Stimulated activated naive CD8-positive, alpha-beta T cell treated with anti-CD3 and anti-CD28 coated beads, Interleukin-15, amount 100 ng/mL, for 72 hours (primary cell): ENCODE results near the gene ATP6V1F.

ENCODE experiments used
- ATAC-seq: fragments of 150-1000 bp; cut with Tn5 transposase; 2 replicates; pipeline ENCODE4 v1.10.0; 2021; ENCODE audit warnings: mild to moderate bottlenecking, moderate library complexity
- DNase-seq, 2 donors: peaks; one replicate each; pipeline ENCODE4 v3.0.0; 2021 to 2022
- H3K27ac Mint-ChIP-seq, 2 donors: one replicate each; pipeline ENCODE4 v1.8.0; 2022; ENCODE audit warnings: mild to moderate bottlenecking in 2 of 2, mixed read lengths in 2 of 2, moderate library complexity in 2 of 2
- H3K27me3 Mint-ChIP-seq: one replicate; pipeline ENCODE4 v1.8.0; 2022; ENCODE audit warnings: mixed read lengths
- H3K4me1 Mint-ChIP-seq: one replicate; pipeline ENCODE4 v1.8.0; 2022; ENCODE audit warnings: mild to moderate bottlenecking, mixed read lengths
- H3K4me3 Mint-ChIP-seq, 2 donors: one replicate each; pipeline ENCODE4 v1.8.0; 2022; ENCODE audit warnings: mild to moderate bottlenecking in 2 of 2, mixed read lengths in 2 of 2, moderate library complexity in 1 of 2
- H3K9me3 Mint-ChIP-seq, 2 donors: one replicate each; pipeline ENCODE4 v1.8.0; 2022; ENCODE audit warnings: mixed read lengths in 2 of 2

The ATP6V1F gene

DNA sequence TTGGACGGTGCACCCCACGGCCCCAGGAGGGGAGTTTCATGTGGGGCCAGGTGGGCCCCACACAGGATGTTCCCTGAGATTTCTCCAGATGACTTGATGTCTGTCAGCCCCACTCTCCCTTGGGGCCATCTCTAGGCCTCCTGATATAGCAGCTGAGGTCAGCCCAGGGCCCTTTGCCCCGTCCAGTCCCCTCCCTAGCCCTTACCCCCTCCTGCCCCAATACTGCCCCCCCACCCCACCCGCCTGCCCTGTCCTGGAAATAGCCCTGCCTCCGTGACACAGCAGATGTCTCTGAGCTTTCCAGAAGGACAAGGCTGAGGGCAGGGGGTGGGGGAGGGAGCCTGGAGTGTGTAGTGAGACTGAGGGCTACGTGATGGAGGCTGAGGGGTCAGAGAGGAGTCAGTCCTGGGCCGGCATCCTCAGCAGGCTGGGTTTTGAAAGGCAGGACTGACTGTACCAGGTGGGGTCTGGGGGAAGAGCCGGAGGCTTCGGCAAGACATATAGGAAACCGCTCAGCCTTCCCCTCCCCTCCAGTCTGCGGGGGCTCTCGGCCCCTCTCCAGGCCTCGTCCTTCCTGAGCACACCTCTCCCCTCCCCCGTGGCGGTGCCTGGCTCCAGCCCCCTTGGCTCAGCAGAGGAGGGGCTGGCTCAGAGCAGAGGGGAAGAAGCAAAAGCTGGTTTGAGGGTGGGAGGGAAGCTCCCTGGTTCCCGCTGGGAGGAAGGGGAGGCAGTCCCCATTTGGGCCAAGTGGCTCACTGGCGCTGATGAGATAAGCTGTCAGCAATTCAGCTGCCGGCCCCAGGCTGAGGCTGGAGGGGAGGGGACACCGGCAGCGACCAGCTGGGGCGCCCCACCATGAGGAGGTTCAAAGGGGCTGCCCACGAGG lies 30.4 kb upstream of the ATP6V1F start:
- ATAC-seq (peak; percentile 22), DNase-seq (no peak)
- H3K27ac Mint-ChIP-seq = no peak overlapping the region
- H3K27me3 Mint-ChIP-seq = peaks cover 63% of the 10 kb centered on the region
- H3K4me3 Mint-ChIP-seq = peak overlapping the region in 1 of 2 donors; percentile 10
- H3K4me1 Mint-ChIP-seq = peaks cover 44% of the 10 kb centered on the region
- no peaks in the 10 kb centered on the region for H3K9me3 Mint-ChIP-seq

DNA sequence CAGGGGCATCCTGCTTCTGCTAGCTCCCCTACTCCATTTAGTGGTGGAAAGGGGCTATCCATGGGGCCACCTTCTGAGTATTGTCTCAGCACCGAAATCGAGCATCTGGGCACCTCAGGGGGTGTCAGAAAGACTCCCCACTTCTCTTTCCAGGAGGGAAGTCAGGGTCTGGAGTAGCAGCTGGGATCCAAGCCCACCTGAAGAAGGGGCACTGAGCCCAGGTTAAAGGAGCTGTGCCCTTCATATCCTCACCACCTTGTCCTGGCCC lies 29.8 kb upstream of the ATP6V1F start:
- H3K4me3 Mint-ChIP-seq = no peak overlapping the region

DNA sequence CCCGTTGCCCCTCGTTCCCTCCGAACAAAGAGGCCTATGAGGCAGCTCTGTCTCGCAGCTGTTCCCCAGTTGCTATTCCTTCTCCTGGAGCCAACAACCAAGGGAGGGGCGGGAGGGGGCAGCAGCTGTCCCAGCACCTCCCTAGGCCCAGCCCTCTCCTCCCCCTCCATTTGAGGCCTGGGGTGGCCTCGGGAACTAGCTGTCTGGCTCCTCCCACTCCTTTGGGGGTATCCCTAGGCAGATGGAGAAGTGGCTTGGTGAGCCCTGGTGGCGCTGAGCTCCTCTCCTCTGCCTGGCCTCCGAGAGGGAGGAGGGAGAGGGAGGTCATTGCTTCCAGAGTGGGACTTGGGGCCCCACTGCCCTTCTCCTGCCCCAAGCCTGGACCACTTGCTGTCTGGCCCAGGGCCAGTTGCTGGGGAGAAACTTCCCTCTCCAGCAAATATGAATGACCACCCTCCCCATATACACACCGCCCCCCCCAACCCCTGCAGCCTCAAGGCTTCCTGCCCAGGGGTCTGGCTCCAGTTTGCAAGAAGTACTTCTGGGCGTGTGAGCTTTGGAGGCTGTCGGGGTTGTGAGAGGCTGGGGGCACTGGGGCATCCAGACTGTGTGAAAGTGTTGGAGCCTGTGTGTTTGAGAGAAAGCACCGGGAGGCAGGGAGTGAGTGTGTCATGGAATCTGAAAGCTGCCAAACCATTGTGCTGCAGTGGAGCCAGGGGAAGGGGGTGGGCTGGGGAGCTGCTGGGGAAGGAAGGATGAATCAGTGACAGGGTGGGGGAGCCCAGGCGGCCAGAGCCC lies 29.3 kb upstream of the ATP6V1F start:
- Mint-ChIP-seq H3K4me3 (no peak overlapping the region), H3K9me3 (no peaks in the 10 kb centered on the region), H3K27ac (no peak overlapping the region), H3K4me1 (peaks cover 44% of the 10 kb centered on the region), H3K27me3 (peaks cover 52% of the 10 kb centered on the region)
- DNase-seq (no peak), ATAC-seq (no peak)

More for the DNA sequence above, 29.8 kb upstream of the ATP6V1F start:
- no peak overlapping the region for H3K27ac Mint-ChIP-seq
- no peak for DNase-seq
- H3K4me1 Mint-ChIP-seq = peaks cover 44% of the 10 kb centered on the region
- ATAC-seq = no peak
- H3K9me3 Mint-ChIP-seq = no peaks in the 10 kb centered on the region
- peaks cover 58% of the 10 kb centered on the region for H3K27me3 Mint-ChIP-seq

DNA sequence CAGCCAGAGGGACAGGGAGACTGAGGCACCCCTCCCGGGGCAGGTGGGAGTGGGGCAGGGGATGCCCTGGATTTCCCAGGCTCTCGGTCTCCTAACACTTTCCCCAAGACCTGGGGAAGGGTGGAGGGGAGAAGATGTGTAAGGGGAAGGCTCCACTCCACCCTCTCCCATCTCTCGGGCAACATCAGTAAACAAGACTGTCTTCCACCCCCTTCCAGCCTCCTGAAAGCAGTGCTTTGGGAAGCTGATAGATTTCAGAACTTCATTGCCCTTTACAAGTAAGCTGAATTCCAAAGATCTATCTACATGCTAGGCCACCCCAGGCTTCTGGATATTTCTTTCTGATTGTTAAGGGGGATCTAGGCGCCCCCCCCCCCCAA lies 28.7 kb upstream of the ATP6V1F start:
- Mint-ChIP-seq H3K4me1 (peaks cover 44% of the 10 kb centered on the region), H3K9me3 (no peaks in the 10 kb centered on the region), H3K27me3 (peaks cover 46% of the 10 kb centered on the region), H3K4me3 (no peak overlapping the region), H3K27ac (no peak overlapping the region)
- ATAC-seq (no peak), DNase-seq (no peak)

DNA sequence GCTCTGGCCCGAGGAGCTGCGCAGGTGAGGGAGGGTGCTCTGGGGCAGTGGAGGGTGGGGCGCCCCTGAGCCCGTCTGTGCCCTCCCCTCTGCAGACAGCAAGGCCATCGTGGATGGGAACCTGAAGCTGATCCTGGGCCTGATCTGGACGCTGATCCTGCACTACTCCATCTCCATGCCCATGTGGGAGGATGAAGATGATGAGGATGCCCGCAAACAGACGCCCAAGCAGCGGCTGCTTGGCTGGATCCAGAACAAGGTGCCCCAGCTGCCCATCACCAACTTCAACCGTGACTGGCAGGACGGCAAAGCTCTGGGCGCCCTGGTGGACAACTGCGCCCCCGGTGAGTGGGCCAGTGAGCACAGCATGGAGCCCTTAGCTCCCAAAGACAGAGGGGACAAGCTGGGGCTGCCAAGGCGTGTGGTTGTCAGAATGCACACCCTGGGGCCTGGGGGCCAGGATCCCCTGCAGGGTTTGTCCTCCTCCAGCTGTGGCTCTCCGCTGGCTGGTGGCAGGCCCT lies 27.4 kb upstream of the ATP6V1F start:
- Mint-ChIP-seq H3K4me3 (no peak overlapping the region), H3K4me1 (peaks cover 33% of the 10 kb centered on the region), H3K27me3 (peaks cover 33% of the 10 kb centered on the region), H3K27ac (no peak overlapping the region), H3K9me3 (no peaks in the 10 kb centered on the region)
- ATAC-seq (no peak), DNase-seq (no peak)

DNA sequence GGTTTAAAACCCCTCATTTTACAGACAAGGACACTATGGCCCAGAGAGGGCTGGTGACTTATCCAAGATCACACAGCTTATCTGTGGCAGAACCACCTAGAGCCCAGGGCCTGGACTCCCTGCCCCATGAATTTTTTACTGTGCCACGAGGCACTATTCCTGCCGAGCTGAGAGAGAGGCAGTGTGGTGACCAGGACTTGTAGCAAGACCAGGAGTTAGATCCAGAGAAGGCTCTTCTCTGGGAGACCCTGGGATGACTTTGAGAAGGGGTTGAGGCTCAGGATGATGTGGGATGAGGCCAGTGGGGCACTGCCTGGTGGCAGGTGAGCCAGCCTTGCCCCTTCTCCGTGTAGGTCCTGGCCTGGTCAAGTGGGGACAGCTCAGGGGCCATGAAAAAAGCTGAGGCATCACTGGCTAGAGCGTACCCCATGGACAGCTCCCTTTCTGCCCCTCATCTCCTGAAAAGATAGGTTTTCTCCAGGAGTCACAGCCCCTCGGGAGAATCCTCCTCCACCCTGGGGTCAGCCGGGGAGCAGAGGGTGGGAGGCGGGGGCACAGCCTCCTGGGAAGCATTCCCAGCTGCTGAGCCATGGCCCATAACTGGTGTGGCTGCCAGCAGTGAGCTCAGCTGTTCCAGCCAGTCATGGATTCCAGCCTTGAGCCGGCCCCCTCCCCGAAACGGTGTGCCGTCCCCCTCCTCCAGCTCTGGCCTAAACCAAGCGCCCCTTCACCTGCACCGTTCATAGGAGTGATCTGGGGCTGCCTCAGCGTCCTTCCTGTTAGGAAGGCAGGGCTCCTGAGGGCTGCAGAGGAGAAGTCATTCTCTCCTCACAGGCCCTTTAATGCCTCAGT lies 26.6 kb upstream of the ATP6V1F start:
- no peak for ATAC-seq
- H3K4me3 Mint-ChIP-seq = no peak overlapping the region

DNA sequence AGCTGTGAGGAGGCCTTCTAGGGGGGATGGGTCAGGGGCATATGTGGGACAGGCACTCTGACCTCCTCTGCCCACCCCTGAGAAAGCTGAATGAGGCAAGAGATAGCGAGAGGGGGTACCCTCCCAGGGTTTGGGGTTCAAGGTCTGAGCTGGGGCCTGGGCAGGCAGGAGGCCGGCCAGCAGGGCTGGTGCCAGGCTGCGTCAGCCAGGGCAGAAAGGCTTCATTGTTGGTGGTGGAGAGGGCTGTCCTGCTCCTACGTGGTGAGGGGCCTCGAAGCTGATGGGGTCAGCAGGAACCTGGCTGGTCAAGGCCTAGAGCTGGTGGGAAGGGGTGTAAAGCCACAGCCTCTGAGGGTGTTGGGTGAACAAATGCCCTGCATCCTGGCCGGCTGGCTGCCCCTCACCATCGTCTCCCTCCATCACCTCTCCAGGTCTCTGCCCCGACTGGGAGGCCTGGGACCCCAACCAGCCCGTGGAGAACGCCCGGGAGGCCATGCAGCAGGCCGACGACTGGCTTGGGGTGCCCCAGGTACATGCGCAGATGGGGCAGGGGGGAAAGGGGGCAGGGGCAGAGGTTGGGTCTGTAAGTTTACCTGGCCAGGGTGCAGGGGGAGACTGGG lies 25.8 kb upstream of the ATP6V1F start:
- Mint-ChIP-seq H3K4me1 (peaks cover 30% of the 10 kb centered on the region), H3K27ac (no peak overlapping the region), H3K4me3 (no peak overlapping the region), H3K27me3 (peaks cover 17% of the 10 kb centered on the region), H3K9me3 (no peaks in the 10 kb centered on the region)
- DNase-seq (no peak), ATAC-seq (no peak)

More for the DNA sequence above, 26.6 kb upstream of the ATP6V1F start:
- Mint-ChIP-seq H3K27me3 (peaks cover 26% of the 10 kb centered on the region), H3K9me3 (no peaks in the 10 kb centered on the region), H3K4me1 (peaks cover 31% of the 10 kb centered on the region), H3K27ac (no peak overlapping the region)
- no peak for DNase-seq

DNA sequence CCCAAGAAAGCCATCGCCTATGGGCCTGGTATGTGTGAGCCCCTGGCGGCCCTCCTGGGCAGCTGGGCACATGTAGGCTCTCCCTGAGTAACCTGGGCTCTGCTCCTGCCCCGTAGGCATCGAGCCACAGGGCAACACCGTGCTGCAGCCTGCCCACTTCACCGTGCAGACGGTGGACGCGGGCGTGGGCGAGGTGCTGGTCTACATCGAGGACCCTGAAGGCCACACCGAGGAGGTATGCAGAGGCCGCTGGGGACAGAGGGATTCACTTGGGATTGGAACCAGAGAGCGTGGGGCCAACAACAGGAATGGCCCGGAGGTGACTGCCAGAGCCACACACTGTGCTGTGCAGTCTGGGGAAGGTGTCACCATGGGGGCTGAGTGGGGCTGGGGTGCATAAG lies 25.1 kb upstream of the ATP6V1F start:
- Mint-ChIP-seq H3K27ac (no peak overlapping the region), H3K9me3 (no peaks in the 10 kb centered on the region), H3K27me3 (peaks cover 11% of the 10 kb centered on the region), H3K4me1 (peaks cover 29% of the 10 kb centered on the region), H3K4me3 (no peak overlapping the region)
- ATAC-seq (no peak), DNase-seq (no peak)

DNA sequence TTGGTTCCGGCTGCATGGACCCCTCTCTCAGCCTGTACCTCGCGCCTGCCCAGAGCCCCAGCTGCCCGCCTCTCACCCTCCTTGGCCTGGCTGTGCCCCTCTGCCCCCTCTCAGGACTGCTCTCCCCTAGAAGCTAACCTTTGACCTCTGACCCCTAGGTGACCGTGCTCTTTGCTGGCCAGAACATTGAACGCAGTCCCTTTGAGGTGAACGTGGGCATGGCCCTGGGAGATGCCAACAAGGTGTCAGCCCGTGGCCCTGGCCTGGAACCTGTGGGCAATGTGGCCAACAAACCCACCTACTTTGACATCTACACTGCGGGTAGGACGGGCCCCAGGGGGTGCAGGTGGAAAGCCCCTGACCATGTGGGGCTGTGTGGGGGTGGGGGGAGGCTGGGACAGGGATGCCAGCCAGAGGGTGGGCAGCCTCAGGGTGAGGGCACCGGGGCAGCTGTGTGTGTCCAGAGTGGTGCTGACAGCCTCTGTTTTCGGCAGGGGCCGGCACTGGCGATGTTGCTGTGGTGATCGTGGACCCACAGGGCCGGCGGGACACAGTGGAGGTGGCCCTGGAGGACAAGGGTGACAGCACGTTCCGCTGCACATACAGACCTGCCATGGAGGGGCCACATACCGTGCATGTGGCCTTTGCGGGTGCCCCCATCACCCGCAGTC lies 24.4 kb upstream of the ATP6V1F start:
- peaks cover 24% of the 10 kb centered on the region for H3K4me1 Mint-ChIP-seq
- ATAC-seq = peak; percentile 6
- no peak overlapping the region for H3K27ac Mint-ChIP-seq
- no peak overlapping the region for H3K4me3 Mint-ChIP-seq
- no peak for DNase-seq
- no peaks in the 10 kb centered on the region for H3K9me3 Mint-ChIP-seq
- peaks cover 7% of the 10 kb centered on the region for H3K27me3 Mint-ChIP-seq

DNA sequence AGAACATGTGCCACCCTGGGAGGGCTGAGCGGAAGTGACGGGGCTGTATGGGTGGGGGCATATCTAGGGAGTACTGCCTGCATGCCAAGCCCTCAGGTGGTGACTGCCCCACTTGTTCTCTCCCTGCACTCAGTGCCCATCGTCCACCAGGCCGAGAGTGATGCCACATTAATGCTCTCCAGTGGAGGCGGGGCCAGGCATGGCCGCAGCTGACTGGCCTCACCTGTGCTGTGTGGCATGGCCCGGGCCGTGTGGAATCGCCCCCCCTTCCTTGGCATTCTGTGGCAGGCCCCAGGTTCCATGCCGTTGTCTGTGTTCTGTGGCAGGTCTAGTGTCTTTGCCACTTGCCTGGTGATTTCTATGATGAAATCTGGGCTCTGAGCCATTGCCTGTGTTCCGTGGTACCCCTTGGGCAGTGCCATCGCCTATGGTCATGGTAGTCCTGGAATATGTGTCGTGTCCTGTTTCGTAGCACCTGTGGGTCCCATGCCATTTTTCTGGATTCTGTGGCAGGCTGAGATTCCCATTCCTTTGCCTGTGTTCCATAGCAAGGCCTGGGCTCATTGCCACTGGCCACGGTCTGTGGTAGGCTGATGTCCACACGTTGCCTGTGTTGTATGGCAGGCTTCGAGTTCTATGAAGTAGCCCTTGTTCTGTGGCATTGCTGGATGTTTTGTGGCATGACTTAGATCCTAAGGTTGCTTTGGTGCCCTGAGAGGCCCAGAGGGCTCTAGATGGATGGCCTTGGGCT lies 23.5 kb upstream of the ATP6V1F start:
- Mint-ChIP-seq H3K27ac (no peak overlapping the region), H3K9me3 (no peaks in the 10 kb centered on the region), H3K4me3 (no peak overlapping the region), H3K4me1 (peaks cover 19% of the 10 kb centered on the region), H3K27me3 (no peaks in the 10 kb centered on the region)
- DNase-seq (no peak), ATAC-seq (no peak)

DNA sequence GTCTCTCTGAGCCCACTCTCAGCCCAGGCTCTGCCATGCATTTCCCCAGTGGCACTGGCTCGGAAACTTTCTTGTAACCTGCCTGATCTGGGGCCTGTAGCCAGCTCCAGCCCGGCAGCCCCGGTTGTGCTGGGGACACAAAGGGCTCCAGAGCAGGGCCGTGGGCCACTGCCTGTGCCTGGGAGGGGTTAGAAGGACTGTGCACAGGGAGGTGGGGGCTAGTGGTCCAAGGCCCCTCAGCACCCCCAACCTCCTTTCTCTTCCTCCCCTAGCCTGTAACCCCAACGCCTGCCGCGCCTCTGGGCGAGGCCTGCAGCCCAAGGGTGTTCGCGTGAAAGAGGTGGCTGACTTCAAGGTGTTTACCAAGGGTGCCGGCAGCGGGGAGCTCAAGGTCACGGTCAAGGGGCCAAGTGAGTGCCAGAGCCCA lies 22.9 kb upstream of the ATP6V1F start:
- DNase-seq (no peak), ATAC-seq (no peak)
- Mint-ChIP-seq H3K9me3 (no peaks in the 10 kb centered on the region), H3K27ac (no peak overlapping the region), H3K27me3 (no peaks in the 10 kb centered on the region), H3K4me1 (peaks cover 19% of the 10 kb centered on the region), H3K4me3 (no peak overlapping the region)

DNA sequence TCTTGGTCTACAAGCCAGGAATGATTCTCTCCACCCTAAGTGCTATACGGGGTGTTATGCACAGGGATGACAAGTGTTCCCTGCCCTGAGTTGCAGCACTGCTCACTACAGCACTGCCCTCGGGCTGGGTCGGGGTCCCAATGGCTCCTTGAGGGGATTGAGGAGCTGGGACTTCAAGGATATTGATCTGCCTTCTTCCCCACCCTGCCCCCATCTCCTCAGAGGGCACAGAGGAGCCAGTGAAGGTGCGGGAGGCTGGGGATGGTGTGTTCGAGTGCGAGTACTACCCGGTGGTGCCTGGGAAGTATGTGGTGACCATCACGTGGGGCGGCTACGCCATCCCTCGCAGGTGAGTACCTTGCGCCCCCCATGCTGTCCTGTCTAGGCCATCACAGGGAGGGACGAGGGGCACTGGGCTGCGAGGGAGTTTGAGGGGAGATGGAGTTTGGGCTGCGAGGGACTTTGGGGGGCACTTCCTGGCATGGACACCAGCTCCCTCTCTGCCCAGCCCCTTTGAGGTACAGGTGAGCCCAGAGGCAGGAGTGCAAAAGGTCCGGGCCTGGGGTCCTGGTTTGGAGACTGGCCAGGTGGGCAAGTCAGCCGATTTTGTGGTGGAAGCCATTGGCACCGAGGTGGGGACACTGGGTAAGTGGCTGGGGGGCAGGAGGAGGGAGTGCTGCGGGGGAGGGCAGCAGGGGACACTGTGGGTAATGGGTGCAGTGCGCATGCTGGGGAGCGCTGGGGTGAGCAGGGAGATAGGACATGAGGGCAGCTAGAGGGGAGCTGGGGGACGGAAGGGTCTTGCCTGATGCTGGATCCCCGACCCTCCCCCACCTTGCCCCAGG lies 22.1 kb upstream of the ATP6V1F start:
- Mint-ChIP-seq H3K4me3 (no peak overlapping the region), H3K4me1 (peaks cover 19% of the 10 kb centered on the region), H3K27me3 (no peaks in the 10 kb centered on the region), H3K27ac (no peak overlapping the region), H3K9me3 (no peaks in the 10 kb centered on the region)
- ATAC-seq (no peak), DNase-seq (no peak)

DNA sequence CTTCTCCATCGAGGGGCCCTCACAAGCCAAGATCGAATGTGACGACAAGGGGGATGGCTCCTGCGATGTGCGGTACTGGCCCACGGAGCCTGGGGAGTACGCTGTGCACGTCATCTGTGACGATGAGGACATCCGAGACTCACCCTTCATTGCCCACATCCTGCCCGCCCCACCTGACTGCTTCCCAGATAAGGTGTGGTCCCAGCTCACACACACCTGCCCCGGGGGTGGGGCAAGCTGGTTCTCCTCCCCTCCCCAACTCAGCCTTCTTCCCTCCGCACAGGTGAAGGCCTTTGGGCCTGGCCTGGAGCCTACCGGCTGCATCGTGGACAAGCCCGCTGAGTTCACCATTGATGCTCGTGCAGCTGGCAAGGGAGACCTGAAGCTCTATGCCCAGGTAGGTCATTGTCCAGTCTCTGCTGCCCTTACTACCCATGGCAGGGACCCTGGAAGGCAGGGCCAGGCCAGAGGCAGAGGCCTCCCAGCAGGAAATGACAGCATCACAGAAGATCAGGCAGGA lies 21.4 kb upstream of the ATP6V1F start:
- Mint-ChIP-seq H3K4me1 (peaks cover 19% of the 10 kb centered on the region), H3K9me3 (no peaks in the 10 kb centered on the region), H3K27me3 (no peaks in the 10 kb centered on the region), H3K27ac (no peak overlapping the region), H3K4me3 (no peak overlapping the region)
- DNase-seq = no peak
- no peak for ATAC-seq
